Right atrium auricular region (tissue), 2 donors: ENCODE data around the gene PLXDC2. TPM values are rescaled to one million over a fixed set of nuclear protein-coding genes. Genes with fewer than 3 reads are reported as not detected.
A peak's percentile ranks its signal among the peaks of the same experiment; 100 is the strongest.
"Not testable (repeated sequence)": the region's sequence is repeated elsewhere in the genome, so short reads cannot be mapped to it uniquely, and the experiment has no call there.

Source experiments
- DNase-seq: peaks from one replicate; pipeline ENCODE4 v3.0.0-alpha.2; 2019; ENCODE audit warnings: low spot score
- H3K27ac ChIP-seq, 2 donors: fragments of 200-600 bp; sonication (generic); 1 replicate in 1 of 2; 2 replicates in 1 of 2; pipeline ENCODE4 v1.5.1; 2016 to 2019
- H3K27me3 ChIP-seq, 2 donors: fragments of 200-600 bp; sonication (generic); one replicate each; pipeline versions ENCODE4 v1.5.1 to v1.6.0; 2017 to 2019
- H3K36me3 ChIP-seq: fragments of 200-600 bp; sonication (generic); one replicate; pipeline ENCODE4 v1.5.1; 2016
- H3K4me1 ChIP-seq, 2 donors: fragments of 200-600 bp; sonication (generic); one replicate each; pipeline versions ENCODE4 v1.5.1 to v1.6.0; 2017 to 2019
- H3K4me3 ChIP-seq, 2 donors: fragments of 200-600 bp; sonication (generic); 1 replicate in 1 of 2; 2 replicates in 1 of 2; pipeline ENCODE4 v1.5.1; 2017 to 2019; ENCODE audit warnings: mild to moderate bottlenecking in 1 of 2, moderate library complexity in 1 of 2
- H3K9me3 ChIP-seq, 2 donors: fragments of 200-600 bp; sonication (generic); one replicate each; pipeline ENCODE4 v1.5.1; 2019
- total RNA-seq, 2 donors: library from RNA; depleted of rRNA; stranded (reverse); fragments of >200 nt; gene quantifications; one replicate each; pipeline ENCODE4 v1.1.0, GENCODE V29; 2016
- TF ChIP-seq, protein P1 (sequence below), 2 donors: fragments of 200-600 bp; sonication (generic); IDR thresholded peaks; one replicate each; pipeline ENCODE4 v1.5.1; 2019; ENCODE audit warnings: antibody characterized with exemption in 2 of 2

The PLXDC2 gene
- total RNA-seq, 2 donors from 2014 or later, result 24.0 to 43.6 TPM

DNA sequence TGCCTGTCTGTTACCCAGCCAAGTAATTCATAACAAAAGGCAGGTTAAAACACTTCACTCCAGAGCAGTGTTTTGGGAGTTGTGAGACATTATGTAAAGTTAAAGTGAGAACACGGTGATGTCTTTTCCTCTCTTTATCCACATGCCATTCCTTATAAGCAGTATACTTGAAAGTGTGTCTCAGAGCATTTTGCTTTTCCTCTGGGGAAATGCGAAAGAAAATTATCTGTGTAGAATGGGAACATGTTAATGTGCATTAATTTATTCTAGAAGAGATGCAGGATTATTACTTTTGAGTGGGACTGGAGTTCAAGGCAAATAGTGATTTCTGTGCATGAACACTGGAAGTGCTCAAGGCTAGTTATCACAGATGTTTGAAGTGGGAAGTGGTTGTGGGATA, 170.4 kb downstream of the PLXDC2 start:
- Histone ChIP-seq H3K9me3 (no peaks in the 10 kb centered on the region), H3K27ac (no peak overlapping the region), H3K4me1 (no peaks in the 10 kb centered on the region), H3K4me3 (no peak overlapping the region), H3K27me3 (no peaks in the 10 kb centered on the region), H3K36me3 (no peaks in the 10 kb centered on the region)
- TF ChIP-seq, protein P1, sequence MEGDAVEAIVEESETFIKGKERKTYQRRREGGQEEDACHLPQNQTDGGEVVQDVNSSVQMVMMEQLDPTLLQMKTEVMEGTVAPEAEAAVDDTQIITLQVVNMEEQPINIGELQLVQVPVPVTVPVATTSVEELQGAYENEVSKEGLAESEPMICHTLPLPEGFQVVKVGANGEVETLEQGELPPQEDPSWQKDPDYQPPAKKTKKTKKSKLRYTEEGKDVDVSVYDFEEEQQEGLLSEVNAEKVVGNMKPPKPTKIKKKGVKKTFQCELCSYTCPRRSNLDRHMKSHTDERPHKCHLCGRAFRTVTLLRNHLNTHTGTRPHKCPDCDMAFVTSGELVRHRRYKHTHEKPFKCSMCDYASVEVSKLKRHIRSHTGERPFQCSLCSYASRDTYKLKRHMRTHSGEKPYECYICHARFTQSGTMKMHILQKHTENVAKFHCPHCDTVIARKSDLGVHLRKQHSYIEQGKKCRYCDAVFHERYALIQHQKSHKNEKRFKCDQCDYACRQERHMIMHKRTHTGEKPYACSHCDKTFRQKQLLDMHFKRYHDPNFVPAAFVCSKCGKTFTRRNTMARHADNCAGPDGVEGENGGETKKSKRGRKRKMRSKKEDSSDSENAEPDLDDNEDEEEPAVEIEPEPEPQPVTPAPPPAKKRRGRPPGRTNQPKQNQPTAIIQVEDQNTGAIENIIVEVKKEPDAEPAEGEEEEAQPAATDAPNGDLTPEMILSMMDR (IDR thresholded peaks at IDR 0.05), result no peak
- DNase-seq, result no peak

DNA sequence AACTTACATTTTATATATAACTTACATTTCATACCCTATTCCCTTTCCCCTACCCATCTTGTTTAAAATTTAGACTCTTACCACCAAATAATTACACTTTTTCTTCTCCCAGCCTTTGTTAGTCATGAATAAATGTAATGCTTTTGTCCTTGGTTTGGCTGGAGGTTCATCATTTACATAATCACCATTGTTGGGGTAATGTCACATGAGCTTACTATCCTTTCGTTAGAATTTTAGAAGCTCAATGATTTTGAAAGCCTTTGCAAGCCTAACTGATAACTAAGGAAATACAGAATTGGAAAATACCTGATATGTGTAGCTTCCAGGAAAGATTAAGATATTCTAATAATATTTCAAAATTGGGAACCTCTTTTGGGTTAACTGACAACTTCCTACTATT, 171.7 kb downstream of the PLXDC2 start:
- no peaks in the 10 kb centered on the region for H3K36me3 ChIP-seq
- no peak overlapping the region for H3K4me3 ChIP-seq
- no peak for DNase-seq
- H3K27ac ChIP-seq, result no peak overlapping the region
- no peaks in the 10 kb centered on the region for H3K27me3 ChIP-seq
- TF ChIP-seq, protein P1 (IDR thresholded peaks at IDR 0.05), result no peak
- H3K4me1 ChIP-seq, result no peaks in the 10 kb centered on the region
- no peaks in the 10 kb centered on the region for H3K9me3 ChIP-seq

DNA sequence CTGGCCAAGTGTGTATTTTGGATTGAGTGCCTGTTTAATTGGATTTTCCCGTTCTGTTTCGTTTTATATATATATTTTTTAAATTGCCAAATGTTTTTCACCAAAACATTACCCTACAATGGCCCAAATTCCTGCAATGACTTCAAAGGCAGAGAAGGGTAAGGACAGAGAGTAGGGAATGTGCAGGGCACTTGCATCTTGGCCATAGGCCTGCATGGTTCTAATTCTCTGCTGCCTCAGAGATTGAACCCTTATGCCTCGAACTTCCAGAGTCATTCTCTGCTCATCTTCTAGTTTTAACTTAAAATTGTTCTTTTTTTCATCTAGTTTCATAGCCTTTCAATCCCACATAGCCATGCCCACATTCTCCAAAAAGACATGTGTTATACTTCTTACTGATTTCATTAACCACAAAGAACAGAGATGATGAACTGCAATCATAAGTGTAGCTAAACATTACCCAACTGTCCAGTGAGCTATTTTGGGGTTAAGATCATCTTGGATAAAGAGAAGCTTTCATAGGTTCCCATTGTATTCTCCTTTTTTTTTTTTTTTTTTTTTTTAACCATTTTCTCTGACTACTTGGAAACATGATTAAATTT, 177.6 kb downstream of the PLXDC2 start:
- H3K27me3 ChIP-seq, result no peaks in the 10 kb centered on the region
- H3K27ac ChIP-seq, result no peak overlapping the region
- no peak for DNase-seq
- no peaks in the 10 kb centered on the region for H3K36me3 ChIP-seq
- no peaks in the 10 kb centered on the region for H3K4me1 ChIP-seq
- no peaks in the 10 kb centered on the region for H3K9me3 ChIP-seq
- TF ChIP-seq, protein P1 (IDR thresholded peaks at IDR 0.05), result no peak
- H3K4me3 ChIP-seq, result no peak overlapping the region

DNA sequence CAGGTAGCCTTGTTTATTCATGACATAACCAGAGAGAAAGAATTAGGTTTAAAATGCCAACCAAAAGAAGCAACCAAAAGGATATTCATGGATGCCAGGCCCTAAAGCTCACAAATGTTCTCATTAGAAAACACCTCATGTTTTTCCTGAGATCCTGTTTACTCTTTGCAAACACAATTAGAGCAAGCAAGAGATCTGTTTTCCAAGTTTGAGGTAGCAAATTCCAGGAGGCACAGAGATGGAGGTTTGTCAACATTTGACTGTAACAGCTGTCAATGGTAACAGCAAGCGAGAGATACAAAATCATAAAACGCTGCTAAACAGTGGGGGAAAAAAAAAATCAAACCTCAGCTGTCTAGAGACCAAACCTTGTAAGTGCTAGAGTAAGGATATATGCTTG, 182.2 kb downstream of the PLXDC2 start:
- Histone ChIP-seq H3K27me3 (no peaks in the 10 kb centered on the region), H3K36me3 (peaks cover 3% of the 10 kb centered on the region), H3K9me3 (no peaks in the 10 kb centered on the region), H3K4me1 (peaks cover 0 to 7% of the 10 kb centered on the region in 2 donors), H3K27ac (peak overlapping the region in 1 of 2 donors; percentile 16), H3K4me3 (no peak overlapping the region)
- TF ChIP-seq, protein P1 (IDR thresholded peaks at IDR 0.05), result no peak
- no peak for DNase-seq

DNA sequence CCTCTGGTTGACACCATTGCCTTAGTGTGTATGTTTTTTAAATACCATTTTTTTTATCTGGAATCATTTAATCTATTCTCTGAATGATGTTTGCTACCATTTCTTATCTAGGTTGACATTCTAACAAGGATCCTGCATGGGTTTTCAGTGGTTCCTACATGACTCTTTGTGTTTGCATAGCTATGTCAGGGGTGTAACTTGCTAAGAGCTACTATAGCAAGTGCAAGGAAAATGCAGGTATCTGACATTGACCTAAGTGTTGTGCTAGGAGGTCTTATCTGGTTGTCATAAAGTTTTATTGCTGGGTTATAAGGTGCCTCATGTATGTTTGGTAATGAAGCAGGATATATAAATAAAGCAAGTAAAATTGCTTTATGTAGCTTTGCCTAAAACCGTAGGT, 183.2 kb downstream of the PLXDC2 start:
- Histone ChIP-seq H3K9me3 (no peaks in the 10 kb centered on the region), H3K27me3 (no peaks in the 10 kb centered on the region), H3K27ac (no peak overlapping the region), H3K4me1 (peaks cover 0 to 16% of the 10 kb centered on the region in 2 donors), H3K36me3 (peaks cover 3% of the 10 kb centered on the region), H3K4me3 (no peak overlapping the region)
- DNase-seq, result no peak
- TF ChIP-seq, protein P1 (IDR thresholded peaks at IDR 0.05), result no peak

DNA sequence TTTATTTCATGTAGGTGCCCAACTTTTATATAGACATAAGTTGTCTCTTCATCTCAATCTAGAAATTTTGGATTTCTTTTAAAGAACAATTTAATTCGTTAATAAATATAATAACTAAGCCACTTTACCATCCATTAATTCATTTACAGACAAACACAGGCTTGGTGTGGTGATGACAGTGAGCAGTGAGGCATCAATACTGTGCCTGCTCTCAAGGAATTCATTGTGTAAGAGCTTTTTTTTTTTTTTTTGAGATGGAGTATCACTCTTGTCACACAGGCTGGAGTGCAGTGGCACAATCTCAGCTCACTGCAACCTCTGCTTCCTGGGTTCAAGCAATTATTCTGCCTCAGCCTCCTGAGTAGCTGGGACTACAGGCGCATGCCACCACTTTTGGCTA, 185.8 kb downstream of the PLXDC2 start:
- H3K27me3 ChIP-seq, H3K36me3 ChIP-seq, DNase-seq, H3K9me3 ChIP-seq, H3K4me3 ChIP-seq: not testable (repeated sequence)
- H3K4me1 ChIP-seq, result peaks cover 0 to 35% of the 10 kb centered on the region in 2 donors
- peak overlapping the region in 1 of 2 donors; percentile 70 for H3K27ac ChIP-seq
